Stimulated activated CD4-positive, alpha-beta T cell treated with anti-CD3 and anti-CD28 coated beads, TNF-alpha, amount 100 ng/mL, for 1 hour (primary cell): Measurements from ENCODE around the gene BST1.
A peak's percentile ranks its signal among the peaks of the same experiment; 100 is the strongest.

Experiments
- DNase-seq, 3 donors: peaks; one replicate each; pipeline ENCODE4 v3.0.0-alpha.2; 2020; ENCODE audit warnings: low read depth in 3 of 3, low spot score in 1 of 3

The BST1 gene

GRCh38 chr4:15702941-15703403, at the start of gene BST1:
BST1 (plus strand) TSS chr4:15703065; CDS start chr4:15703145, 80 bp downstream.
- peak in 2 of 3 donors; percentile 11 to 28 for DNase-seq

GRCh38 chr4:15653420-15653819, 49.4 kb upstream of the BST1 start:
- no peak for DNase-seq

- no peak for DNase-seq
These were observed 48.8 kb upstream of the BST1 start for GRCh38 chr4:15653864-15654592.

GRCh38 chr4:15654593-15655222, 48.2 kb upstream of the BST1 start:
- peak in 2 of 3 donors; percentile 3 to 33 for DNase-seq

GRCh38 chr4:15655223-15656037, 47.4 kb upstream of the BST1 start, which contains the start of gene FBXL5:
FBXL5 (minus strand) TSS chr4:15655357; CDS start chr4:15655287, 70 bp downstream.
- peak; percentile 45 to 75 (median 66) for DNase-seq

GRCh38 chr4:15656038-15656470, 46.8 kb upstream of the BST1 start:
- no peak for DNase-seq

- DNase-seq = no peak
These were observed 45.5 kb upstream of the BST1 start for GRCh38 chr4:15657366-15657765.

- DNase-seq = no peak
These were observed 44.6 kb upstream of the BST1 start for GRCh38 chr4:15658136-15658770.

GRCh38 chr4:15658781-15659180, 44.1 kb upstream of the BST1 start:
- no peak for DNase-seq

- DNase-seq = no peak
These were observed 42.9 kb upstream of the BST1 start for GRCh38 chr4:15659768-15660570.

- DNase-seq = no peak
These were observed 37.0 kb upstream of the BST1 start for GRCh38 chr4:15665753-15666365.

- DNase-seq = no peak
These were observed 35.9 kb upstream of the BST1 start for GRCh38 chr4:15667006-15667405.

- no peak for DNase-seq
These were observed 34.1 kb upstream of the BST1 start for GRCh38 chr4:15668566-15669435.

GRCh38 chr4:15670576-15670975, 32.3 kb upstream of the BST1 start:
- no peak for DNase-seq

GRCh38 chr4:15672101-15672500, 30.8 kb upstream of the BST1 start:
- DNase-seq = no peak

GRCh38 chr4:15673337-15673736, 29.5 kb upstream of the BST1 start:
- no peak for DNase-seq

- DNase-seq = no peak
These were observed 28.8 kb upstream of the BST1 start for GRCh38 chr4:15674046-15674445.

- no peak for DNase-seq
These were observed 27.9 kb upstream of the BST1 start for GRCh38 chr4:15674926-15675325.

GRCh38 chr4:15675356-15675755, 27.5 kb upstream of the BST1 start:
- no peak for DNase-seq
